HEK293 (cell line): ENCODE results near the gene DYNLL1.

Experiments
- BCL6B ChIP-seq: fragments of 450-650 bp; formaldehyde crosslinking; IDR thresholded peaks from 2 replicates; pipeline ENCODE4 v1.5.1; 2017; ENCODE audit warnings: missing biosample characterization, missing genetic modification characterization
- HOXA7 ChIP-seq: sonication (generic); formaldehyde crosslinking; IDR thresholded peaks from 2 replicates; pipeline ENCODE4 v1.8.1; 2022; ENCODE audit warnings: missing genetic modification reagents, borderline replicate concordance
- OSR2 ChIP-seq: fragments of 450-650 bp; formaldehyde crosslinking; IDR thresholded peaks from 2 replicates; pipeline ENCODE4 v1.5.1; 2016; ENCODE audit warnings: missing biosample characterization, missing genetic modification characterization
- PRDM2 ChIP-seq: fragments of 450-650 bp; formaldehyde crosslinking; IDR thresholded peaks from 2 replicates; pipeline ENCODE4 v1.5.1; 2016; ENCODE audit warnings: missing biosample characterization, missing genetic modification characterization, borderline replicate concordance
- SP2 ChIP-seq: fragments of 450-650 bp; formaldehyde crosslinking; IDR thresholded peaks from 2 replicates; pipeline ENCODE4 v1.5.1; 2016; ENCODE audit warnings: missing biosample characterization, missing genetic modification characterization
- WT1 ChIP-seq: fragments of 450-650 bp; formaldehyde crosslinking; IDR thresholded peaks from 2 replicates; pipeline ENCODE4 v1.5.1; 2016; ENCODE audit warnings: missing biosample characterization, missing genetic modification characterization
- ZBTB21 ChIP-seq: fragments of 450-650 bp; formaldehyde crosslinking; IDR thresholded peaks from 2 replicates; pipeline ENCODE4 v1.5.1; 2017; ENCODE audit warnings: missing biosample characterization, missing genetic modification characterization
- ZBTB48 ChIP-seq: fragments of 450-650 bp; formaldehyde crosslinking; IDR thresholded peaks from 2 replicates; pipeline ENCODE4 v1.5.1; 2016; ENCODE audit warnings: missing biosample characterization, missing genetic modification characterization
- ZFP37 ChIP-seq: fragments of 450-650 bp; formaldehyde crosslinking; IDR thresholded peaks from 2 replicates; pipeline ENCODE4 v1.5.1; 2016; ENCODE audit warnings: missing biosample characterization, missing genetic modification characterization
- ZNF221 ChIP-seq: fragments of 450-650 bp; formaldehyde crosslinking; IDR thresholded peaks from 2 replicates; pipeline ENCODE4 v1.5.1; 2017; ENCODE audit warnings: missing biosample characterization, missing genetic modification characterization, borderline replicate concordance
- ZNF311 ChIP-seq: fragments of 450-650 bp; formaldehyde crosslinking; IDR thresholded peaks from 2 replicates; pipeline ENCODE4 v1.5.1; 2017; ENCODE audit warnings: missing biosample characterization, missing genetic modification characterization, borderline replicate concordance
- ZNF394 ChIP-seq: fragments of 450-650 bp; formaldehyde crosslinking; IDR thresholded peaks from 2 replicates; pipeline ENCODE4 v1.5.1; 2016; ENCODE audit warnings: missing biosample characterization, missing genetic modification characterization, mild to moderate bottlenecking, moderate library complexity, borderline replicate concordance
- ZNF510 ChIP-seq: fragments of 450-650 bp; formaldehyde crosslinking; IDR thresholded peaks from 2 replicates; pipeline ENCODE4 v1.5.1; 2018; ENCODE audit warnings: mild to moderate bottlenecking, missing genetic modification characterization, missing biosample characterization; ENCODE audit not compliant: insufficient replicate concordance
- ZNF514 ChIP-seq: fragments of 450-650 bp; formaldehyde crosslinking; IDR thresholded peaks from 2 replicates; pipeline ENCODE4 v1.5.1; 2016; ENCODE audit warnings: missing biosample characterization, missing genetic modification characterization
- ZNF571 ChIP-seq: fragments of 450-650 bp; formaldehyde crosslinking; IDR thresholded peaks from 2 replicates; pipeline ENCODE4 v1.5.0; 2017; ENCODE audit warnings: missing biosample characterization, missing genetic modification characterization
- ZNF596 ChIP-seq: fragments of 450-650 bp; IDR thresholded peaks from 2 replicates; pipeline ENCODE4 v1.5.0; 2018; ENCODE audit warnings: missing biosample characterization, mild to moderate bottlenecking, missing genetic modification characterization, moderate library complexity
- ZNF660 ChIP-seq: fragments of 450-650 bp; IDR thresholded peaks from 2 replicates; pipeline ENCODE4 v1.5.1; 2018; ENCODE audit warnings: missing biosample characterization, mild to moderate bottlenecking, missing genetic modification characterization
- ZNF768 ChIP-seq: fragments of 450-650 bp; formaldehyde crosslinking; IDR thresholded peaks from 2 replicates; pipeline ENCODE4 v1.5.1; 2018; ENCODE audit warnings: missing biosample characterization, mild to moderate bottlenecking, missing genetic modification characterization
- ZNF777 ChIP-seq: fragments of 450-650 bp; formaldehyde crosslinking; IDR thresholded peaks from 2 replicates; pipeline ENCODE4 v1.5.1; 2017; ENCODE audit warnings: missing biosample characterization, missing genetic modification characterization, borderline replicate concordance
- ZNF791 ChIP-seq: fragments of 450-650 bp; formaldehyde crosslinking; IDR thresholded peaks from 2 replicates; pipeline ENCODE4 v1.5.1; 2016; ENCODE audit warnings: missing biosample characterization, missing genetic modification characterization
- ZNF843 ChIP-seq: fragments of 450-650 bp; formaldehyde crosslinking; IDR thresholded peaks from 2 replicates; pipeline ENCODE4 v1.5.1; 2016; ENCODE audit warnings: missing biosample characterization, missing genetic modification characterization
- ZSCAN23 ChIP-seq: fragments of 450-650 bp; formaldehyde crosslinking; IDR thresholded peaks from 2 replicates; pipeline ENCODE4 v1.5.1; 2016; ENCODE audit warnings: missing biosample characterization, missing genetic modification characterization
- TF ChIP-seq, protein P1 (sequence below): fragments of 450-650 bp; formaldehyde crosslinking; IDR thresholded peaks from 2 replicates; pipeline ENCODE4 v1.5.1; 2016; ENCODE audit warnings: missing biosample characterization, missing genetic modification characterization
- TF ChIP-seq, protein P2 (sequence below): fragments of 450-650 bp; formaldehyde crosslinking; IDR thresholded peaks from 2 replicates; pipeline ENCODE4 v1.5.1; 2016; ENCODE audit warnings: missing biosample characterization, missing genetic modification characterization, borderline replicate concordance
- TF ChIP-seq, protein P3 (sequence below): fragments of 450-650 bp; formaldehyde crosslinking; IDR thresholded peaks from 2 replicates; pipeline ENCODE4 v1.5.1; 2016; ENCODE audit warnings: missing biosample characterization, missing genetic modification characterization

The DYNLL1 gene

GRCh38 chr12:120528861-120529525 lies 33.1 kb downstream of the DYNLL1 start, which contains the start of gene COQ5 (continued):
- TF ChIP-seq PRDM2 (no peak), ZNF768 (tag by site-specific recombination) (no peak), ZFP37 (tag by site-specific recombination) (peak; percentile 83; the same call in 1 of the 2 replicates), WT1 (tag by site-specific recombination) (peak; percentile 63), OSR2 (tag by site-specific recombination) (0 out of 2 replicates have a peak, but pooled peaks have one; percentile 5), ZNF514 (tag by site-specific recombination) (no peak), ZNF791 (tag by site-specific recombination) (no peak), ZSCAN23 (tag by site-specific recombination) (0 out of 2 replicates have a peak, but pooled peaks have one; percentile 78), ZBTB48 (tag by site-specific recombination) (no peak; the same call in 1 of the 2 replicates), ZNF394 (tag by site-specific recombination) (peak; percentile 57; the same call in 1 of the 2 replicates), ZNF660 (tag by site-specific recombination) (peak; percentile 85), ZNF221 (tag by site-specific recombination) (no peak), ZNF596 (tag by site-specific recombination) (no peak; the same call in 1 of the 2 replicates), SP2 (0 out of 2 replicates have a peak, but pooled peaks have one; percentile 20), ZNF510 (tag by site-specific recombination) (no peak), ZNF777 (tag by site-specific recombination) (no peak), HOXA7 (CRISPR knock-in tag) (no peak), ZNF843 (tag by site-specific recombination) (peak; percentile 38; the same call in 1 of the 2 replicates), ZNF311 (tag by site-specific recombination) (no peak), BCL6B (tag by site-specific recombination) (no peak), ZNF571 (tag by site-specific recombination) (no peak), ZBTB21 (peak; percentile 93)
- TF ChIP-seq, protein P1, sequence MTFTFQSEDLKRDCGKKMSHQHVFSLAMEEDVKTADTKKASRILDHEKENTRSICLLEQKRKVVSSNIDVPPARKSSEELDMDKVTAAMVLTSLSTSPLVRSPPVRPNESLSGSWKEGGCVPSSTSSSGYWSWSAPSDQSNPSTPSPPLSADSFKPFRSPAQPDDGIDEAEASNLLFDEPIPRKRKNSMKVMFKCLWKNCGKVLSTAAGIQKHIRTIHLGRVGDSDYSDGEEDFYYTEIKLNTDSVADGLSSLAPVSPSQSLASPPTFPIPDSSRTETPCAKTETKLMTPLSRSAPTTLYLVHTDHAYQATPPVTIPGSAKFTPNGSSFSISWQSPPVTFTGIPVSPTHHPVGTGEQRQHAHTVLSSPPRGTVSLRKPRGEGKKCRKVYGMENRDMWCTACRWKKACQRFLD = no peak
- TF ChIP-seq, protein P2, sequence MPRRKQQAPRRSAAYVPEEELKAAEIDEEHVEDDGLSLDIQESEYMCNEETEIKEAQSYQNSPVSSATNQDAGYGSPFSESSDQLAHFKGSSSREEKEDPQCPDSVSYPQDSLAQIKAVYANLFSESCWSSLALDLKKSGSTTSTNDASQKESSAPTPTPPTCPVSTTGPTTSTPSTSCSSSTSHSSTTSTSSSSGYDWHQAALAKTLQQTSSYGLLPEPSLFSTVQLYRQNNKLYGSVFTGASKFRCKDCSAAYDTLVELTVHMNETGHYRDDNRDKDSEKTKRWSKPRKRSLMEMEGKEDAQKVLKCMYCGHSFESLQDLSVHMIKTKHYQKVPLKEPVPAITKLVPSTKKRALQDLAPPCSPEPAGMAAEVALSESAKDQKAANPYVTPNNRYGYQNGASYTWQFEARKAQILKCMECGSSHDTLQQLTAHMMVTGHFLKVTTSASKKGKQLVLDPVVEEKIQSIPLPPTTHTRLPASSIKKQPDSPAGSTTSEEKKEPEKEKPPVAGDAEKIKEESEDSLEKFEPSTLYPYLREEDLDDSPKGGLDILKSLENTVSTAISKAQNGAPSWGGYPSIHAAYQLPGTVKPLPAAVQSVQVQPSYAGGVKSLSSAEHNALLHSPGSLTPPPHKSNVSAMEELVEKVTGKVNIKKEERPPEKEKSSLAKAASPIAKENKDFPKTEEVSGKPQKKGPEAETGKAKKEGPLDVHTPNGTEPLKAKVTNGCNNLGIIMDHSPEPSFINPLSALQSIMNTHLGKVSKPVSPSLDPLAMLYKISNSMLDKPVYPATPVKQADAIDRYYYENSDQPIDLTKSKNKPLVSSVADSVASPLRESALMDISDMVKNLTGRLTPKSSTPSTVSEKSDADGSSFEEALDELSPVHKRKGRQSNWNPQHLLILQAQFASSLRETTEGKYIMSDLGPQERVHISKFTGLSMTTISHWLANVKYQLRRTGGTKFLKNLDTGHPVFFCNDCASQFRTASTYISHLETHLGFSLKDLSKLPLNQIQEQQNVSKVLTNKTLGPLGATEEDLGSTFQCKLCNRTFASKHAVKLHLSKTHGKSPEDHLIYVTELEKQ (tag by site-specific recombination) = peak; percentile 10; the same call in 1 of the 2 replicates
- TF ChIP-seq, protein P3, sequence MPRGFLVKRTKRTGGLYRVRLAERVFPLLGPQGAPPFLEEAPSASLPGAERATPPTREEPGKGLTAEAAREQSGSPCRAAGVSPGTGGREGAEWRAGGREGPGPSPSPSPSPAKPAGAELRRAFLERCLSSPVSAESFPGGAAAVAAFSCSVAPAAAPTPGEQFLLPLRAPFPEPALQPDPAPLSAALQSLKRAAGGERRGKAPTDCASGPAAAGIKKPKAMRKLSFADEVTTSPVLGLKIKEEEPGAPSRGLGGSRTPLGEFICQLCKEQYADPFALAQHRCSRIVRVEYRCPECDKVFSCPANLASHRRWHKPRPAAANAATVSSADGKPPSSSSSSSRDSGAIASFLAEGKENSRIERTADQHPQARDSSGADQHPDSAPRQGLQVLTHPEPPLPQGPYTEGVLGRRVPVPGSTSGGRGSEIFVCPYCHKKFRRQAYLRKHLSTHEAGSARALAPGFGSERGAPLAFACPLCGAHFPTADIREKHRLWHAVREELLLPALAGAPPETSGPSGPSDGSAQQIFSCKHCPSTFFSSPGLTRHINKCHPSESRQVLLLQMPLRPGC (tag by site-specific recombination) = peak; percentile 29; the same call in 1 of the 2 replicates
